CD4-positive, alpha-beta T cell treated with Interferon gamma for 1 hour (primary cell): ENCODE data around the gene MAPK8.
"Not testable (repeated sequence)": the region's sequence is repeated elsewhere in the genome, so short reads cannot be mapped to it uniquely, and the experiment has no call there.

Source experiments
- DNase-seq: peaks from one replicate; pipeline ENCODE4 v3.0.0-alpha.2; 2020

Gene MAPK8

DNA sequence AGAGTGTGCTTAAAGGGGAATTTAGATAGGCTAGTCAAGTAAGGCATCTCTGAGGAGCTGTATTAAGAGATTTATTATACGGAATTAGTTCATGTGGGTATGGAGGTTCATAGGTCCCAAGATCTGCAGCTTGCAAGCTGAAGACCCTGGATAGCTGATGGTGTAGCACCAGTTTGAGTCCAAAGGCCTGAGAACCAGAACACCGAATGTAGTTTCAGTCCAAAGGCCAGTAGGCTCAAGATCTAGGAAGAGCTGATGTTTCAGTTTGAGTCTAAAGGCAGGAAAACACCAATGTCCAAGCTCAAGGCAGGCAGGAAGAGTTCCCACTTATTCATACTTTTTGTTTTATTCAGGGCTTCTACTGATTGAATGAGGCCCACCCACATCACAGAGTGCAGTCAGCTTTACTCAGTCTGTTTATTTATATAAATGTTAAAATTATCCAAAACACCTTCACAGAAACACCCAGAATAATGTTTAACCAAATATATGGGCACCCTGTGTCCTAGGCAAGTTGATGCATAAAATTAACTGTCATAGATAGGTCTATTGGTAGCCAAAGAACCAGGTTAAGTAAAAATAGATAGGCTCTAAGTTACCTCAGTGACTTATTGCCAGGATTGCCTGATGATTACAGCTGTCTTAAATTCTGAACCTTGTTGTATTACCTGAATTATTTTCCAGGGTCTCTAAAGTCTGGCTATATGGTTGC, 83.5 kb downstream of the MAPK8 start:
- DNase-seq, result no peak

- DNase-seq, result no peak
Measured at GRCh38 chr10:48390558-48390871, 84.0 kb downstream of the MAPK8 start.

DNA sequence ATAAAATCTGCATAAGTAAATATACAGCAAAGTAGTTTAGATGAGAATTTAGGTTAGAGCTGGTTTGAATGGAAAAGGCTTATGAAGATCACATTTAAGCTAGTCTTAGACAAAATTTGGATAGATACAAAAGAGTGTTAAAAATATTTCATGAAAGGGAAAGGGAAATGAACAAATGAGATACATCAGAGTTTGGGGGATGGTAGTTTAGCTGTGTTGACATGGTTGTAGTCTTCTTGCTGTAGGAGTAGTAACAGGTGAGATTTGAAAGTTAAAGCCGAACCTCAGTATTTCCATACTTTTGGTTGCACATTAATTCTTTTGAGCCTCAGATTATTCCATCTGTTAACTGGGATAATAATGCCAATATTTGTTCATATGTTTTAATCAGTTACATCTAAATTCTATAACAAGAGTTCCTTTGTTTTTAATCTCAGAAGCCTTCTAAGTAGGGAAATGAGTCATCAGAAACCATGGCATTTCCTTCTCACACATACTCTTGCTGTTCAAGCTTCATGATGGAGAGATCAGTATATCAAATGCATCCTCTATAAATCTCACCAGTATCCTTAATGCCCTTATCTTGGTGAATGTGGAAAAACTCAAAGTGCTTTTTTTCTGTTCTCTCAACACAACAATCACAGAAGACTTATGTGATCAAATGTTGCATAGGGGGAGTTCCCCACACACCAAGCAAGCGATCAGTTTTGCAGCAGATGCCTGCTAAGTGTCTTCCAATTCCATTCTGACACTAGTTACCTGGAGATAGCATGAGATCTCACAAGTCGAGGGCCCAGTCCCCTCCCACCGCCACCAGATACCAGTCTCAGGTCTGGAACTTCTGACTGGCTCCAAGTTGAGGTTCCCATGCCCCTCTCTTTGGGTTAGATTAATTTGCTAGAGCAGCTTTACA, 84.7 kb downstream of the MAPK8 start:
- DNase-seq, result no peak

DNA sequence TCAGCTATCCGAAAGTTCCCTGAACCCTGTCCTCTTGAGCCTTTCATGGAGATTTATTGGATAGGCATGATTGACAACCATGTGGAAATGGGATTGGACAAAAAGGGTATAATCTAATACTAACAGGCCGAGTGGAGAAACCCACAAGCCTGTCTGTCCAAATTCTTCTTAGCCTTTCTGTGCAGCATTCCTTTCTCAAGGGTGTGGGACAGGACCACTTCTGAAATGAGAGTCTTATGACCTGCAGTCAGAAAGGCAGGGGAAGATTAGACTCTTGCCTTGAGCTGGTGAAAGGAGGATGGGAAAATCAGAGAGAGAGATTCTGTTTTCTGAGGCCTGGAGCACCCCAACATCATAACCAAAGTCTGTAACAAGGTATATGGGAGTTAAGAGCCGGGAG, 85.5 kb downstream of the MAPK8 start:
- DNase-seq, result no peak

DNA sequence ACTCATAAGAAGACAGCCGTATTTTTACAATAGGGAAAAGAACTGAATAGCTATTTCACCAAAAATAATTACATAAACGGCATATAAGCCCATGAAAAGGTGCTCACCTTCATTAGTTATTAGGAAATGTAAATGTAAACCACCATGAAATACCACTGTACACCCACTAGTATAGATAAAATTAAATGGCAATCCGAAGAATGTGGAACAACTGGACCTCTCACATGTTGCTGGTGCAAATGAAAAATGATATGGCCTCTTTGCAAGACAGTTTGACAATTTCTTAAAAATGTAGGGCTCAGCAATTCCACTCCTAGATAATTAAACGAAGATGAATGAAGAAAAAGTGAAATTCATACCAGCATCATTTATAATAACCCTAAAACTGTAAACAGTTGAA, 91.8 kb downstream of the MAPK8 start:
- DNase-seq, result no peak

- DNase-seq, result no peak
Measured at GRCh38 chr10:48399056-48399541, 92.6 kb downstream of the MAPK8 start.

DNA sequence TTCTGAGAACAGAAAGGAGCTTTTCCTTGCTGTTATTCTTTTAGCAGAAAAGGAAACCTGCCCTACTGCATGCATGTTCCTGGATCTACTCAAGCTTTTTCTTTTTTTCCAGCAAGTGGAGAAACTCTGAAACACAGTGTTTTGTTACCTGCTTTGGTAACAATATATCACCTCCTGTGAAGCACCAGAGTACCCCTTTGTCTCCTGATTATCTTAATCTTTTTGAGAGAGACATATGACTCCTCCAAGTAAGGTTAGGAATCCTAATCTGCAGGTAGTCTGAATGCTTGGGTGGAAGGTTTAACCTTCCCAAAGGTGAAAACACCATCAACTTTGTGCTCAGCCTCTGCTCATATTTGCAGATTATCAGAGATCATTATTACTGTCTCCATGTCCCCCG, 93.1 kb downstream of the MAPK8 start:
- no peak for DNase-seq

- no peak for DNase-seq
Measured at GRCh38 chr10:48400129-48400849, 93.8 kb downstream of the MAPK8 start.

DNA sequence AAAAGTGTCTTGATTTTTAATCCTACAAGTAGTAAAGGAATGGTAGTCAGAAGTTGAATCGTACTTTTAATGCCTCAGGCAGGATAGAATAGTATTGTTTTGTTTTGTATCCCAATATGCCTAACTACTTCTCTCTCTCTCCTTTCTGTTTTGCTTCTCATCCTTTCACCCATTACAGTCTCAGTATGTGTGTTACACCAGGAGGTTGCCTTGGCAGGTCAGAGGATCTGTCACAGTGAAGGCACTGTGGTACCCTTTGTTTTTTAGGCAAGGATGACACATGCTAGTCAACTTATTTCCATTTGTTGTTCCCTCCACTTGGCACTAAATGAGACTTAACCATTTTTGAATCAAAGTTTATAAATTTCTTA, 94.4 kb downstream of the MAPK8 start:
- no peak for DNase-seq

DNA sequence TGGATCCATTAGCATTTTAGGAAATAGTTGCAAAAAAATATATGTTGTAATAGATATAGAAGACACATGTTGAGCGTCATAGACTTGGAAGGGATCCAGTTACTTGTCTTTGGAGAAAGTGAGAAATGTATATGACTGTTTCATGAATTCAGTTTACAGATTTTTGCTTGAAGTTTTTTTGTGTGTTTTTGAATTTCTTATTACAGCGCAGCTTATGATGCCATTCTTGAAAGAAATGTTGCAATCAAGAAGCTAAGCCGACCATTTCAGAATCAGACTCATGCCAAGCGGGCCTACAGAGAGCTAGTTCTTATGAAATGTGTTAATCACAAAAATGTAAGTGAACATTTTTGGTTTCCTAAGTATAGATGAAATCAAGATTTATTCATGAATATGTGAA, 98.2 kb downstream of the MAPK8 start:
- DNase-seq, result no peak

DNA sequence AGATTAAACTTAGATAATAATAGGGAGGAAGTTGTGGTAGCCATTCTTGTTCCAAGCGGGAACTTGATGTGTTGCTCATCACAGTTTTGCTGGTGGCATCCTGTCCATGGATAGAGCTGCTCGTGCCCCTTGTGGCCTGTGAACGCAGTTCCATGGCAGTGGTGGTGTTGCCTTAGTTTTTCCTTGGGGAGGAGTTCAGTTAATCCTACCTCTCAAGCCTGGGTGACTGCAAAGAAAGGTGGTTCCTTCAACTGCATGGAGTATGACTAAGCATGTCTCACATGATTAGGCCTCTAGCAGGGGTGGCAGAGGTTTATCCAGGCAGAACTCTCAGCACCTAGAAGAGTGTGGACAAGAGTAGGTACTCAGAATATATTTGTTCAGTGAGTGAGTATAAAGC, 99.7 kb downstream of the MAPK8 start:
- no peak for DNase-seq

- no peak for DNase-seq
Measured at GRCh38 chr10:48406658-48407057, 100.2 kb downstream of the MAPK8 start.

- no peak for DNase-seq
Measured at GRCh38 chr10:48410503-48410902, 104.0 kb downstream of the MAPK8 start.

DNA sequence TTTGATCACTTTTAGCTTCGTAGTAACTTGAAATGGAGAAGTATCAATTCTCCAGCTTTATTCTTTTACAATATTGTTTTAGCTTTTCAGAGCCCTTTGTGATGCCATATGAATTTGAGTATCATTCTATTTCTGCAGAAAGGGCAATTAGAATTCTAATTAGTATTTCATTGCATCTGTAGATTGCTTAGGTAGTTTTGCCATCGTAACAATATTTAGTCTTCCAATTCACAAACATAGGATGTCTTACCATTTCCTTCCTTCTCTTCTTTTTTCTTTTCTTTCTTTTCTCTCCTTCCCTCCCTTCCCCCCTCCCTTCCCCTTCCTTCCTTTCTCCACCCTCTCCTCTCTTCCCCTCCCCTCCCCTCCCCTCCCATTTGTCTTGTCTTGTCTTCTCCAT, 105.0 kb downstream of the MAPK8 start:
- no peak for DNase-seq

DNA sequence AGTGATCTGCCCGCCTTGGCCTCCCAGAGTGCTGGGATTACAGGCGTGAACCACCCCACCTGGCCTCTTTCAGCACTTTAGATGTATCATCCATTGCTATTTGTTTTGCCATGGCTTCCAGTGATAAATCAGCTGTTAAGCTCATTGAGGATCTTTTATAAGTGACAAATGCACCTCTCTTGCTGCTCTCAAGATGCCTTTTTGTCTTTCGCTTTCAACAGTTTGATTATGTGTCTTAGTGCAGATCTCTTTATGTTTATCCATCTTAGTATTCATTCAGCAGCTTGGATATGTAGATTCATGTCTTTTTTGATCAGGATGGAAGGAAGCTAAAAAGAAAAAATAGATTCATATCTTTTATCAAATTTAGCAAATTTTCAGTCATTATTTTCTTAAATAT, 105.6 kb downstream of the MAPK8 start:
- no peak for DNase-seq

- no peak for DNase-seq
Measured at GRCh38 chr10:48412933-48413332, 106.5 kb downstream of the MAPK8 start.

DNA sequence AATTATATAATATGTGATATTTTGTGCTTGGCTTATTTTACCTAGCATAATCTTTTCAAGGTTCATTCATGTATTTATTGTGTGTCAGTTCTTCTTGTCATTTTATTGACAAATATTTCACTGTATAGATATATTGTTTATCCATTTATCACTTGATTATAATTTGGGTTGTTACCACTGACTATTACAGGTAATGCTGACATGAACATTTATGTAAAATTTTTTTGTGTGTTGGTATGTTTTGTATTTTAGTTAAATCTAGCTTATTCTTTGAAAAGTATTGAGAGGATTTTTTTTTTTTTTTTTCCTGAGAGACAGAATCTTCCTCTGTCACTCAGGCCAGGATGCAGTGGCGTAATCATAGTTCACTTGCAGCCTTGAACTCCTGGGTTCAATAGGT, 107.7 kb downstream of the MAPK8 start:
- no peak for DNase-seq

DNA sequence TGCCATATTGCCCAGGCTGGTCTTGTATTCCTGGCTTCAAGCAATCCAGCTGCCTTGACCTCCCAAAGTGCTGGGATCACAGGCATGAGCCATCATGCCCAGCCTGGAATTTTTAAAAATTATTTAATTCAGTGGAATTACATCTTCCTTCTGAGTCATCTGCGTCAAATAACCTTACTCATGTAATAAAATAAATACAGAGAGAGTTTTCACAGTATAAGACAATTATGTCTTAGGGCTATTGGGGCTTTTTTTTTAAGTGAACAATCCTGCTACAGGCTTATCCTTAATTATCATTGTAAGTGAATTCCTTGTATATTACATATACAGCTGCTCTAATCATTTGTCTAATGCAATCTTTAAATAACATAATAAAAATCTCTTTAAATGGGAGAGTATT, 108.3 kb downstream of the MAPK8 start:
- no peak for DNase-seq

- DNase-seq, result no peak
Measured at GRCh38 chr10:48416584-48417232, 110.2 kb downstream of the MAPK8 start.

DNA sequence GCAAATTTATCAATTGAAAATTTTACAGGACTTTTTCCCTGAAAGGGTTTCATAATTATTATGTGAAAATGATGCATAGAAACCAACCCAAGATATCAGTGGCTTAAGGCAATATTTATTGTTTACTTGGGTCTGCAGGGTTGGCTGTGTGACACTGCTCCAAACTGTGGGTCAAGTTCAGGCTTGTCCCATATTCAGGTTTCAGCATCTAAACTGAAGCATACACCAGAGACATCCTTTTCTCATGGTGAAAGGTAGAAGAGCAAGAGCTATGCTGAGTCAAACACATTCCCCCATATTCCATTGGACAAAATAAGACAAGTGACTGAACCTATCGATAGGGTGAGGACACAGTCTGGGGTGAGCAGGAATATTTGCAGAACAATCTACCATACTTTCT, 110.9 kb downstream of the MAPK8 start:
- no peak for DNase-seq

- DNase-seq, result no peak
Measured at GRCh38 chr10:48418189-48418788, 111.8 kb downstream of the MAPK8 start.

DNA sequence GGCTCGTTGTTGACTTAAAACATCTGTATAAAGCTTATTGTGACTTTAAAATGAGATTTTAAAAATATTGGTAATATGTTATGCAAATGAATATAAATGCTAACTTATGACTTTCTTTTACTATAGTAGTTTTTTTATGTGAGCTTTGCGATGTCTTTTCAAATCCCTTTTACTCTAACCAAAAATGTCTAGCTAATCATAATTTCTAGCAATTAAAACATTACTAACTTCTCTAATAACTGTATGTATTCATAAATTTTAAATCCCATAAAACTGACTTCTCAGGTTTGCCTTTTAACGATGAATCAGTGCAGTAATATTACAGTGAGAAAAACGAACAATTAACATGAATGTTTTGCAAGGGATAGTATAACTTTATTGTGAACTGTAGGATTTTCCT, 113.2 kb downstream of the MAPK8 start:
- no peak for DNase-seq

DNA sequence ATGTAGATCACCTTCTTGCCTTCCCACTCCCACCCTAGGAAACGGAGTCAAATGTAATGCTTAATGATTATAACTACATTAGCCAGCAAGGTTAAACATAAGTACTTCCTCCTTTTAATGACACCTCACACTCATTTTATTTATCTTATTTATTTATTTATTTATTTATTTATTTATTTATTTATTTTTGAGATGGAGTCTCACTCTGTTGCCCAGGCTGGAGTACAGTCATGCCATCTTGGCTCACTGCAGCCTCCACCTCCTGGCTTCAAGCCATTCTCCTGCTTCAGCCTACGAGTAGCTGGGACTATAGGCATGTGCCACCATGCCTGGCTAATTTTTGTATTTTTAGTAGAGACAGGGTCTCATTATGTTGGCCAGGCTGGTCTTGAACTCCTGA, 115.4 kb downstream of the MAPK8 start:
- DNase-seq, result not testable (repeated sequence)
